ENCODE data around the gene APRT. TPM values are rescaled to one million over a fixed set of nuclear protein-coding genes. Genes with fewer than 3 reads are reported as not detected.

The APRT gene
- total RNA-seq, 6 donors from 2014 or later: 76.5 to 147 (median 124) TPM

DNA sequence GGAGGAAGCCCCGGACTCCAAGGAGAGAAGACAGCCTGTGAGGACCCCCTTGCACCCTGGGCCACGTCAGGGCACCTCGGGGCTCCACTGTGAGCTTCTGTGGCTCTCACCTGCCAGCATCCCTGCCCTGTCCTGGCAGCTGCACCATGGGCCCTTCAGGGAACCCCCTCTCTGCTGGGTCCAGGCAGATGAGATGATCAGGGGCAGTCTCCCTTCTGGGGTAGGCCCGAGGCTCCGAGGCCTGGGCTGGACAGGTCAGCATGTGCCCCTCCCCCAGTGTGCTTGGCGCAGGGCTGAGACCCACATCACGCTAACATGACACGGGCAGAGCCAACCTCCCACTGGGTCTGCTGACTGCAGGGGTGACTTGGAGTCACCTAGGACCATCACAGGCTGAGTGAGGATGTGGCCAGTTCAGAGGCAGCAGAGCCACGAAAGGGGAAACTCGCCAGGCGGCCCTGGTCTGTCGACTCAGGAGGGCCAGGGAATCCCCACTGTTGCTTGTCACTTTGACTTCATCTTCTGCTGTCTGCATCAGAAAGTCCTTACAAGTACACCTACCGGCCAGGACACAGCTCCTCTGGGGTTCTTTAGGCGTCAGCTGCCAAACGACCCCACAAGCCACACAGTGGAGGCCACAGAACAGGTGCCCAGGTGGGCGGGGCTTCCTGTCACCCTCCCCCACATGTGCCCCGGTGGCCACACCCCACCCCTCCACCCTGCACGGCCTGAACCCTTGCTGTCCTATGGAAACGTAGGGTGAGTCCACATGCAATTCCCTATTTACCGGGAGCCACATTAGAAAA, 42.8 kb upstream of the APRT start:
- H3K36me3 ChIP-seq: peaks cover 0 to 22% (median 15%) of the 10 kb centered on the region in 4 donors
- DNase-seq: peak; percentile 43 to 51
- no peak for ATAC-seq (ENCODE audit: low FRiP score in 2 of 2)
- peak overlapping the region in 3 of 4 donors; percentile 19 to 87 (median 49) for H3K27ac ChIP-seq
- peak overlapping the region in 1 of 4 donors; percentile 5 for H3K4me3 ChIP-seq
- H3K9me3 ChIP-seq: no peaks in the 10 kb centered on the region
- H3K27me3 ChIP-seq: no peaks in the 10 kb centered on the region
- 56 to 62% methylated on average over 10 to 15 of the region's 20 CpGs for WGBS, 2 donors
- TF ChIP-seq EP300 (IDR thresholded peaks at IDR 0.05): no peak
- TF ChIP-seq POLR2AphosphoS5 (IDR thresholded peaks at IDR 0.05): no peak
- peaks cover 27 to 48% (median 39%) of the 10 kb centered on the region in 4 donors for H3K4me1 ChIP-seq

DNA sequence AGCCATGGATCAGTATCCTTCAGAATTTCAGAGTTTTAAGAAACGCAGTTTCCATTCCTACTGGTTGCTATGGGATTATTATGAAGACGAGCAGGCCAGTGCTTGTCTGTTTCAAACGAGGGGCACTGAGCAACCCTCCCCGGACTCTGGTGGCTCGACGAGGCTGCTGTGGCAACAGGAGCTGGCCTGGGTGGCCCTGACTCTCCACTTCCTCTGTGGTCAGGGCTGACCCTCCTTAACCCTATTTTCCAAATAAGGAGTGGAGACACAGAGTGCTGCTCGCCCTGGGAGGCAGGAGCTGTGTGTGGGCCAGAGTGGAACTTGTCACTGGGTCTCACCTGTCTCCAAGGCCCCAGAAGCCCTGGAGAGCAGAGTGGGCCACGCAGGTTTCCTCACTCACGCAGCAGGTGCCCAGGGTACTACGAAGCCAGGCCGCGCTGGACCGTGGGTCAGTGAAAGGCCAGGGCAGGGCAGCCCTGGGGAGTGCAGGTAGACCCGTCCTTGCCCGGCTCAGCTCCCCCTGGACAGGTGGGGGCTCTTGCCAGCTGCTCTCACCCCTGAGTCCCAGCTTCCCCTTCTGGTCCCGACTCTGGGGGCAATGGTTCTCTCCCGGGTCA, 41.7 kb upstream of the APRT start:
- H3K4me3 ChIP-seq: no peak overlapping the region
- no peaks in the 10 kb centered on the region for H3K9me3 ChIP-seq
- H3K27ac ChIP-seq: peak overlapping the region in 2 of 4 donors; percentile 34 to 35
- DNase-seq (peak; percentile 57 to 63), ATAC-seq (ENCODE audit: low FRiP score in 2 of 2) (no peak)
- TF ChIP-seq EP300 (IDR thresholded peaks at IDR 0.05) (no peak), POLR2A (IDR thresholded peaks at IDR 0.05) (no peak), POLR2AphosphoS5 (IDR thresholded peaks at IDR 0.05) (no peak)
- TF ChIP-seq, protein P1, sequence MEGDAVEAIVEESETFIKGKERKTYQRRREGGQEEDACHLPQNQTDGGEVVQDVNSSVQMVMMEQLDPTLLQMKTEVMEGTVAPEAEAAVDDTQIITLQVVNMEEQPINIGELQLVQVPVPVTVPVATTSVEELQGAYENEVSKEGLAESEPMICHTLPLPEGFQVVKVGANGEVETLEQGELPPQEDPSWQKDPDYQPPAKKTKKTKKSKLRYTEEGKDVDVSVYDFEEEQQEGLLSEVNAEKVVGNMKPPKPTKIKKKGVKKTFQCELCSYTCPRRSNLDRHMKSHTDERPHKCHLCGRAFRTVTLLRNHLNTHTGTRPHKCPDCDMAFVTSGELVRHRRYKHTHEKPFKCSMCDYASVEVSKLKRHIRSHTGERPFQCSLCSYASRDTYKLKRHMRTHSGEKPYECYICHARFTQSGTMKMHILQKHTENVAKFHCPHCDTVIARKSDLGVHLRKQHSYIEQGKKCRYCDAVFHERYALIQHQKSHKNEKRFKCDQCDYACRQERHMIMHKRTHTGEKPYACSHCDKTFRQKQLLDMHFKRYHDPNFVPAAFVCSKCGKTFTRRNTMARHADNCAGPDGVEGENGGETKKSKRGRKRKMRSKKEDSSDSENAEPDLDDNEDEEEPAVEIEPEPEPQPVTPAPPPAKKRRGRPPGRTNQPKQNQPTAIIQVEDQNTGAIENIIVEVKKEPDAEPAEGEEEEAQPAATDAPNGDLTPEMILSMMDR (IDR thresholded peaks at IDR 0.05): no peak
- H3K27me3 ChIP-seq: no peaks in the 10 kb centered on the region
- peaks cover 26 to 44% (median 39%) of the 10 kb centered on the region in 4 donors for H3K4me1 ChIP-seq
- WGBS, 2 donors: 71 to 76% methylated on average over 9 to 17 of the region's 17 CpGs
- H3K36me3 ChIP-seq: peaks cover 0 to 14% (median 12%) of the 10 kb centered on the region in 4 donors

DNA sequence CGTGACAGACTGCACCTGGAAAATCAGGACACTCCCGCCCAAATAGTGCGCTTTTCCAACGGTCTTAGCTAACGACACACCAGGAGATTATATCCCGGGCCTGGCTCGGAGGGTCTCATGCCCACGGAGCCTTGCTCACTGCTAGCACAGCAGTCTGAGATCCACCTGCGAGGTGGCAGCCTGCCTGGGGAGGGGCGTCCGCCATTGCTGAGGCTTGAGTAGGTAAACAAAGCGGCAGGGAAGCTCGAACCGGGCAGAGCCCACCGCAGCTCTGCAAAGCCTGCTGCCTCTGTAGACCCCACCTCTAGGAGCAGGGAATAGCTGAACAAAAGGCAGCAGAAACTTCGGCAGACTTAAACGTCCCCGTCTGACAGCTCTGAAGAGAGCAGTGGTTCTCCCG, 39.9 kb upstream of the APRT start:
- no peak for ATAC-seq (ENCODE audit: low FRiP score in 2 of 2)
- peaks cover 0 to 24% (median 15%) of the 10 kb centered on the region in 4 donors for H3K36me3 ChIP-seq
- peak in 1 of 2 donors; percentile 56 for DNase-seq
- no peak overlapping the region for H3K27ac ChIP-seq
- WGBS, 2 donors: 90 to 97% methylated on average over 15 to 17 of the region's 19 CpGs
- no peaks in the 10 kb centered on the region for H3K9me3 ChIP-seq
- peaks cover 19 to 34% (median 31%) of the 10 kb centered on the region in 4 donors for H3K4me1 ChIP-seq
- no peaks in the 10 kb centered on the region for H3K27me3 ChIP-seq
- H3K4me3 ChIP-seq: no peak overlapping the region
- TF ChIP-seq, protein P1 (IDR thresholded peaks at IDR 0.05): no peak
- TF ChIP-seq POLR2AphosphoS5 (IDR thresholded peaks at IDR 0.05) (no peak), EP300 (IDR thresholded peaks at IDR 0.05) (no peak), POLR2A (IDR thresholded peaks at IDR 0.05) (no peak)

DNA sequence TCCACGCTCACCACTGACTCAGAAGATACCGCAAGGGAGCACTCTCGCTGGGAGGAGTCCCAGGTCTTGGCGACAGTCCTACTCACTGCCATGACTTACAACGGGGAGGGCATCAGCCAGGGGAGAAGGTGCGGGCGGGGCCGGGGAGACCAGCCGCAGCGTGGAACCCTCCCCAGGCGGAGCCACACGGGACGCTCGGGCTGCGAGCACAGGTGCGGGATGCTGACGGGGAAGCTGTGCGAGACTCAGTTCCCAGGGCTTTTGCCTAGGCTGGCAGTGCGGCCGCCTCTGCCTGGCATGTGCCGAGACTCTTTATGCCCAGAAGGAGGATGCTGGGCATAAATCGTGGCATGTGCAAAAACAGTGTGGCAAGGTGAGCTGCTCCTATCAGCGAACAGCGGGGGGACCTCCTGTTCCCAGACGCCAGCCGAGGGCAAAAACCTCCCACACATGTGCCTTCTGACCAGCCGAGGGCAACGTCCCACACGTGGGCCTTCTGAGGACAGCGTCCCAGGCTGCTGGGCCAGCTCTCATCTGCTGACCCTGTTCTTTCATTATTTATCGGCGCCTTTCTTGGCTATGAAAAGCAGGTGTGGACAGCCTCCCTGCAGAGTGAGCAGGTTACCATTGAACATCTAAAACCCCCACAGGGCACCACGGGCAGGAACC, 38.9 kb upstream of the APRT start:
- TF ChIP-seq POLR2AphosphoS5 (IDR thresholded peaks at IDR 0.05) (no peak), EP300 (IDR thresholded peaks at IDR 0.05) (no peak), POLR2A (IDR thresholded peaks at IDR 0.05) (no peak)
- TF ChIP-seq, protein P1 (IDR thresholded peaks at IDR 0.05): no peak
- Histone ChIP-seq H3K4me1 (peaks cover 12 to 25% (median 24%) of the 10 kb centered on the region in 4 donors), H3K9me3 (no peaks in the 10 kb centered on the region), H3K27me3 (no peaks in the 10 kb centered on the region), H3K36me3 (peaks cover 0 to 24% (median 15%) of the 10 kb centered on the region in 4 donors), H3K4me3 (no peak overlapping the region), H3K27ac (no peak overlapping the region)
- ATAC-seq (ENCODE audit: low FRiP score in 2 of 2) (no peak), DNase-seq (peak in 1 of 2 donors; percentile 68)
- 92 to 95% methylated on average over 30 to 33 of the region's 33 CpGs for WGBS, 2 donors

DNA sequence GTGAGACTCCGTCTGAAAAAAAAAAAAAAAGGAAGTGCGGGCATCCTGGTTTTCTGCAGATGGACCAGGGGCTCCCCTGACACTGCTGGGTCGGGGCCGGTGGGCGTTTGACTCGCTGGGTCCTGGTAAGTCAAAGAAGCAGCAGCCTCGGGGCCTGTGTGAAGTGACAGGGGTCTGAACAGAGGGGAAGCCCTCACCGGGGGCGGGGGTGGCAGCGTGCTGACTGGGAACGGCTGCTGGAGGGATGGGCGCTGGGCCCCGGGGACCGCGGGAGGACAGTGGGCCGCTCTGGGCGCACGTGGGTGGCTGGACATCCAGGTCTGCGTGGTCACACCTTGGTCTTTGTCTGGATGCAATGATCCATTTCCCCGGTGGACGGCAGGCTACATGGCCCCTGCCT, 36.8 kb upstream of the APRT start:
- TF ChIP-seq POLR2AphosphoS5 (IDR thresholded peaks at IDR 0.05) (no peak), EP300 (IDR thresholded peaks at IDR 0.05) (no peak), POLR2A (IDR thresholded peaks at IDR 0.05) (no peak)
- TF ChIP-seq, protein P1 (IDR thresholded peaks at IDR 0.05): no peak
- peak in 1 of 2 donors; percentile 68 for DNase-seq
- Histone ChIP-seq H3K36me3 (peaks cover 0 to 24% (median 18%) of the 10 kb centered on the region in 4 donors), H3K9me3 (no peaks in the 10 kb centered on the region), H3K4me1 (peaks cover 2 to 4% (median 4%) of the 10 kb centered on the region in 4 donors), H3K27me3 (no peaks in the 10 kb centered on the region), H3K27ac (no peak overlapping the region), H3K4me3 (no peak overlapping the region)
- 92 to 95% methylated on average over 15 to 18 of the region's 21 CpGs for WGBS, 2 donors
- ATAC-seq (ENCODE audit: low FRiP score in 2 of 2): no peak
